Neural progenitor cell (in vitro differentiated cells): ENCODE measurements around the gene RASEF.

Experiments used
- CTCF ChIP-seq: fragments of 200-600 bp; sonication (generic); IDR thresholded peaks from 2 replicates; pipeline ENCODE4 v1.5.1; 2017; ENCODE audit warnings: antibody characterized with exemption, mild to moderate bottlenecking
- EZH2 ChIP-seq: fragments of 200-600 bp; sonication (generic); IDR thresholded peaks from 2 replicates; pipeline ENCODE4 v1.6.1; 2017; ENCODE audit warnings: antibody characterized with exemption, mild to moderate bottlenecking, moderate library complexity

- no peak for TF ChIP-seq CTCF
- no peak for TF ChIP-seq EZH2
These were observed 18.9 kb upstream of the RASEF start for GRCh38 chr9:83081846-83082245.
